HCT116 (cell line): ENCODE data around the gene FTSJ3. TPM values are rescaled to one million over a fixed set of nuclear protein-coding genes. Genes with fewer than 3 reads are reported as not detected.

Experiments used
- ATAC-seq: fragments of 200-7000 bp; cut with Tn5 transposase; 2 replicates; pipeline ENCODE4 v1.9.1; 2020; ENCODE audit warnings: mild to moderate bottlenecking, moderate library complexity
- BruUV-seq: library from RNA; stranded (reverse); fragments of 400-500 nt; replicated peaks from 2 replicates; lab custom pipeline; 2021; lab: Mats Ljungman, UMichigan
- CTCF ChIA-PET: fragments of 300-600 bp; sonication (Branson Sonifier 250); formaldehyde crosslinking; loops from one replicate; lab custom pipeline; 2021; ENCODE audit warnings: antibody characterized with exemption; lab: Charles Lee
- POLR2A ChIA-PET: fragments of 300-600, 350-600 bp; sonication (Branson Sonifier 250); formaldehyde crosslinking; loops from one replicate; lab custom pipeline; 2021; ENCODE audit warnings: antibody characterized with exemption; lab: Charles Lee
- RAD21 ChIA-PET, 2 experiments: fragments of 300-600 bp; sonication (Branson Sonifier 250); formaldehyde crosslinking; loops; one replicate each; lab custom pipeline; 2023; ENCODE audit warnings: low total read pairs in 2 of 2; ENCODE audit not compliant: uncharacterized antibody in 2 of 2, unreplicated experiment in 2 of 2, low non-redundant PET in 1 of 2; lab: Charles Lee
- DNase-seq: peaks from one replicate; pipeline ENCODE4 v3.0.0-alpha.2; 2010; ENCODE audit warnings: low read depth, low spot score
- H2AFZ ChIP-seq: fragments of 200-600 bp; shearing (Covaris generic), sonication (generic); 2 replicates; pipeline ENCODE4 v1.6.1; 2017; ENCODE audit warnings: low read depth, mixed run types, mixed read lengths, antibody characterized with exemption, low read length; ENCODE audit not compliant: poor library complexity, severe bottlenecking
- H3K27ac ChIP-seq: 2 replicates; pipeline ENCODE4 v1.5.1; 2012; ENCODE audit warnings: low read depth, low read length
- H3K27me3 ChIP-seq: fragments of 200-600 bp; sonication (generic); 2 replicates; pipeline ENCODE4 v1.6.1; 2016; ENCODE audit warnings: mixed run types, low read length, mixed read lengths; ENCODE audit not compliant: insufficient read depth
- H3K36me3 ChIP-seq, 2 experiments: fragments of 200-500 bp in 1 of 2; fragments of 200-600 bp in 1 of 2; sonication (Bioruptor generic) in 1 of 2; sonication (generic) in 1 of 2; 2 replicates each; pipeline versions ENCODE4 v1.5.1 to v1.6.1; 2014 to 2016; ENCODE audit warnings: low read length in 2 of 2, inconsistent platforms in 1 of 2, mixed read lengths in 1 of 2, mixed run types in 1 of 2; ENCODE audit not compliant: insufficient read depth in 2 of 2, control insufficient read depth in 1 of 2
- H3K4me1 ChIP-seq, 2 experiments: fragments of 200-600 bp in 1 of 2; sonication (generic) in 1 of 2; 2 replicates each; pipeline versions ENCODE4 v1.5.1 to v1.6.1; 2012 to 2017; ENCODE audit warnings: low read length in 2 of 2, inconsistent platforms in 1 of 2, mild to moderate bottlenecking in 1 of 2, mixed read lengths in 1 of 2, mixed run types in 1 of 2, moderate library complexity in 1 of 2; ENCODE audit not compliant: insufficient read depth in 2 of 2, control insufficient read depth in 1 of 2
- H3K4me2 ChIP-seq: fragments of 200-600 bp; sonication (generic); 2 replicates; pipeline ENCODE4 v1.6.1; 2017; ENCODE audit warnings: mixed run types, low read length, mixed read lengths
- H3K4me3 ChIP-seq, 2 experiments: fragments of 200-600 bp in 1 of 2; sonication (generic) in 1 of 2; replicated peaks in 1 of 2; 2 replicates each; pipeline ENCODE4 v1.5.1; 2011 to 2016; ENCODE audit warnings: low read length in 2 of 2, control low read depth in 1 of 2, low read depth in 1 of 2, mild to moderate bottlenecking in 1 of 2, mixed read lengths in 1 of 2, mixed run types in 1 of 2
- H3K79me2 ChIP-seq: fragments of 200-600 bp; sonication (generic); 2 replicates; pipeline ENCODE4 v1.6.1; 2017; ENCODE audit warnings: mild to moderate bottlenecking, mixed run types, low read length, moderate library complexity, mixed read lengths; ENCODE audit not compliant: insufficient read depth
- H3K9ac ChIP-seq: fragments of 200-600 bp; sonication (generic); 2 replicates; pipeline ENCODE4 v1.6.1; 2016; ENCODE audit warnings: low read length, mixed read lengths
- H3K9me2 ChIP-seq: fragments of 200-600 bp; sonication (generic), shearing (Covaris generic); 2 replicates; pipeline ENCODE4 v1.6.1; 2017; ENCODE audit warnings: mixed run types, mild to moderate bottlenecking, moderate library complexity; ENCODE audit not compliant: insufficient read depth
- H3K9me3 ChIP-seq, 2 experiments: fragments of 200-500 bp in 1 of 2; fragments of 200-600 bp in 1 of 2; sonication (Bioruptor generic) in 1 of 2; sonication (generic) in 1 of 2; 2 replicates each; pipeline ENCODE4 v1.6.1; 2014 to 2017; ENCODE audit warnings: low read length in 2 of 2, mixed read lengths in 2 of 2, inconsistent platforms in 1 of 2, low read depth in 1 of 2, mild to moderate bottlenecking in 1 of 2, mixed run types in 1 of 2, moderate library complexity in 1 of 2; ENCODE audit not compliant: control insufficient read depth in 1 of 2, insufficient read depth in 1 of 2
- H4K20me1 ChIP-seq: fragments of 200-600 bp; sonication (generic), shearing (Covaris generic); 2 replicates; pipeline ENCODE4 v1.6.1; 2017; ENCODE audit warnings: mixed run types, mild to moderate bottlenecking, moderate library complexity; ENCODE audit not compliant: insufficient read depth
- CBX3 ChIP-seq: IDR thresholded peaks from 2 replicates; pipeline ENCODE4 v1.6.1; 2012; ENCODE audit warnings: low read depth
- CEBPB ChIP-seq: IDR thresholded peaks from 2 replicates; pipeline ENCODE4 v1.6.1; 2012; ENCODE audit warnings: low read depth
- EGR1 ChIP-seq: IDR thresholded peaks from 2 replicates; pipeline ENCODE4 v1.6.1; 2012; ENCODE audit warnings: low read depth
- ELF1 ChIP-seq: IDR thresholded peaks from 2 replicates; pipeline ENCODE4 v1.6.1; 2012; ENCODE audit warnings: low read depth, borderline replicate concordance
- EZH2phosphoT487 ChIP-seq: fragments of 200-600 bp; IDR thresholded peaks from 2 replicates; pipeline ENCODE4 v1.6.1; 2018; ENCODE audit warnings: antibody characterized with exemption, borderline replicate concordance
- FOSL1 ChIP-seq: IDR thresholded peaks from 2 replicates; pipeline ENCODE4 v1.6.1; 2012; ENCODE audit warnings: low read depth
- JUND ChIP-seq: IDR thresholded peaks from 2 replicates; pipeline ENCODE4 v1.6.1; 2012
- RAD21 ChIP-seq: IDR thresholded peaks from 2 replicates; pipeline ENCODE4 v1.6.1; 2012; ENCODE audit warnings: low read depth, mild to moderate bottlenecking
- SP1 ChIP-seq: IDR thresholded peaks from 2 replicates; pipeline ENCODE4 v1.6.1; 2012; ENCODE audit warnings: low read depth
- SRF ChIP-seq: IDR thresholded peaks from 2 replicates; pipeline ENCODE4 v1.6.1; 2012; ENCODE audit warnings: low read depth
- YY1 ChIP-seq: IDR thresholded peaks from 2 replicates; pipeline ENCODE4 v1.6.1; 2011; ENCODE audit warnings: low read length, low read depth, moderate library complexity, mild to moderate bottlenecking; ENCODE audit not compliant: insufficient replicate concordance; ENCODE audit errors: extremely low read depth
- ZFX ChIP-seq: fragments of 450-650 bp; IDR thresholded peaks from 2 replicates; pipeline ENCODE4 v1.6.1; 2017
- ZNF274 ChIP-seq: fragments of 200-500 bp; sonication (Bioruptor generic); IDR thresholded peaks from 2 replicates; pipeline ENCODE4 v1.6.1; 2014; ENCODE audit warnings: mild to moderate bottlenecking, low read depth, low read length, inconsistent platforms
- intact Hi-C: fragments of 100-400 bp; cut with micrococcal nuclease; formaldehyde crosslinking; loops from 2 replicates; pipeline ENCODE4 v1.10.0; 2022
- total RNA-seq: library from RNA; stranded (reverse); gene quantifications from one replicate; pipeline ENCODE4 v1.2.1, GENCODE V29; 2021; ENCODE audit not compliant: unreplicated experiment
- TF ChIP-seq, protein P1 (sequence below): IDR thresholded peaks from 2 replicates; pipeline ENCODE4 v1.6.1; 2012
- TF ChIP-seq, protein P2 (sequence below): IDR thresholded peaks from 2 replicates; pipeline ENCODE4 v1.6.1; 2012
- TF ChIP-seq, protein P3 (sequence below), 3 experiments: fragments of 200-600 bp in 1 of 3; sonication (generic) in 1 of 3; IDR thresholded peaks in 2 of 3; conservative IDR thresholded peaks in 1 of 3; 2 replicates each; pipeline ENCODE4 v1.5.1; 2012 to 2017; ENCODE audit warnings: low read depth in 2 of 3, low read length in 2 of 3, antibody characterized with exemption in 1 of 3, borderline replicate concordance in 1 of 3, control low read depth in 1 of 3, mild to moderate bottlenecking in 1 of 3, mixed read lengths in 1 of 3, mixed run types in 1 of 3, moderate library complexity in 1 of 3; ENCODE audit not compliant: insufficient read depth in 1 of 3
- TF ChIP-seq, protein P4 (sequence below): IDR thresholded peaks from 2 replicates; pipeline ENCODE4 v1.6.1; 2012; ENCODE audit warnings: low read depth

FTSJ3 gene
- total RNA-seq, 1 experiment from 2014 or later, result 70.9 TPM

DNA sequence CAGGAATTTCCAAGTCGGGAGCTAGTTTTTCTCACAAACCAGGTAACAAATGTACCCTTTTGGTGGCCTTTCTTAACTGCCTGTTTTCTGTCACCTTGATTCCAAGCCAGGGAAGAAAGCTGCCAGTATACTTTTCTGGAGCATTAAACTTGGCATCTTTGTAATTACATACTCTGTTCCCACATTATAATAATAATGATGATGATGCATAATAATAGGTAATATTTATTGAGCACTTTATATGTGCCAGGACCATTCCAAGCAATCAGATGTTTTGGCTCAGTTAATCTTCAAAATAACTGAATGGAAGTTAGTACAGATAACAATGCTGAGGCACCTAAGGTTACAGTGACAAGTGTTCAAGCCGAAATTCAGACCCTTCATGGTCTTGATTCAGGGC lies 11.3 kb downstream of the FTSJ3 start:
- Histone ChIP-seq H4K20me1 (peaks cover 4% of the 10 kb centered on the region; the same call in 1 of the 2 replicates), H2AFZ (no peak overlapping the region), H3K9me3 (no peaks in the 10 kb centered on the region), H3K9ac (no peak overlapping the region), H3K79me2 (peaks cover 60% of the 10 kb centered on the region), H3K9me2 (no peaks in the 10 kb centered on the region), H3K27ac (no peak overlapping the region), H3K36me3 (peaks cover 91 to 95% of the 10 kb centered on the region in 2 experiments), H3K4me2 (no peak overlapping the region), H3K4me1 (no peaks in the 10 kb centered on the region), H3K4me3 (no peak overlapping the region), H3K27me3 (no peaks in the 10 kb centered on the region)
- DNase-seq (no peak), ATAC-seq (no peak)
- ChIA-PET CTCF (no interaction called here), POLR2A (no interaction called here), RAD21 (no interaction called here)
- TF ChIP-seq FOSL1 (no peak), JUND (no peak), ZFX (no peak), YY1 (no peak)
- intact Hi-C loops, result no loop called here
- no TSS peak for BruUV-seq

DNA sequence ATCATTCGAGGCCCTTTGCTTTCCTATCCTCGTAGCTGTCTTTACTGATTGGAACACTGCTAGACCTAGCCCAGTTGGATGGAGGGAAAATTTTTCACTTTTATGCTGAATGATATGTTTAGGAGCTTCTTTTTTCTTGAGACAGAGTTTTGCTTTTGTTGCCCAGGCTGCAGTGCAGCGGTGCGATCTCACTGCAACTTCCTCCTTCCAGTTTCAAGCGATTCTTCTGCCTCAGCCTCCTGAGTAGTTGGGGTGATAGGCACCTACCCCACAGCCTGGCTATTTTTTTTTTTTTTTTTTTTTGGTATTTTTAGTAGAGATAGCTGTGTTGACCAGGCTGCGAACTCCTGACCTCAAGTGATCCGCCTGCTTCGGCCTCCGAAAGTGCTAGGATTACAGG lies 17.5 kb downstream of the FTSJ3 start:
- no peak for DNase-seq
- POLR2A ChIA-PET, result interaction anchor here (1.2 kb wide), 1 partner anchor 36 kb away, joined by 3 read pairs; the partner anchor contains the start of genes CCDC47 and DDX42
- H3K79me2 ChIP-seq, result peaks cover 50% of the 10 kb centered on the region
- intact Hi-C loops, result no loop called here
- H3K9me3 ChIP-seq, result no peaks in the 10 kb centered on the region
- H3K4me3 ChIP-seq, result no peak overlapping the region
- H3K27ac ChIP-seq, result no peak overlapping the region
- H3K4me2 ChIP-seq, result no peak overlapping the region
- H3K36me3 ChIP-seq, result peaks cover 90 to 91% of the 10 kb centered on the region in 2 experiments
- no peaks in the 10 kb centered on the region for H3K4me1 ChIP-seq
- CTCF ChIA-PET, result no interaction called here
- no peaks in the 10 kb centered on the region for H4K20me1 ChIP-seq
- BruUV-seq, result no TSS peak
- RAD21 ChIA-PET, result no interaction called here
- H3K9me2 ChIP-seq, result no peaks in the 10 kb centered on the region
- no peak overlapping the region for H3K9ac ChIP-seq
- ATAC-seq, result no peak
- no peaks in the 10 kb centered on the region for H3K27me3 ChIP-seq
- H2AFZ ChIP-seq, result no peak overlapping the region
- TF ChIP-seq ELF1 (no peak), EGR1 (no peak), SRF (no peak), ZFX (no peak), FOSL1 (no peak), SP1 (no peak), CBX3 (no peak), RAD21 (no peak), YY1 (no peak), CEBPB (no peak), EZH2phosphoT487 (no peak), ZNF274 (no peak)
- TF ChIP-seq, protein P1, sequence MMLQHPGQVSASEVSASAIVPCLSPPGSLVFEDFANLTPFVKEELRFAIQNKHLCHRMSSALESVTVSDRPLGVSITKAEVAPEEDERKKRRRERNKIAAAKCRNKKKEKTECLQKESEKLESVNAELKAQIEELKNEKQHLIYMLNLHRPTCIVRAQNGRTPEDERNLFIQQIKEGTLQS, result no peak
- TF ChIP-seq, protein P2, sequence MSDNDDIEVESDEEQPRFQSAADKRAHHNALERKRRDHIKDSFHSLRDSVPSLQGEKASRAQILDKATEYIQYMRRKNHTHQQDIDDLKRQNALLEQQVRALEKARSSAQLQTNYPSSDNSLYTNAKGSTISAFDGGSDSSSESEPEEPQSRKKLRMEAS, result no peak
- TF ChIP-seq, protein P3, sequence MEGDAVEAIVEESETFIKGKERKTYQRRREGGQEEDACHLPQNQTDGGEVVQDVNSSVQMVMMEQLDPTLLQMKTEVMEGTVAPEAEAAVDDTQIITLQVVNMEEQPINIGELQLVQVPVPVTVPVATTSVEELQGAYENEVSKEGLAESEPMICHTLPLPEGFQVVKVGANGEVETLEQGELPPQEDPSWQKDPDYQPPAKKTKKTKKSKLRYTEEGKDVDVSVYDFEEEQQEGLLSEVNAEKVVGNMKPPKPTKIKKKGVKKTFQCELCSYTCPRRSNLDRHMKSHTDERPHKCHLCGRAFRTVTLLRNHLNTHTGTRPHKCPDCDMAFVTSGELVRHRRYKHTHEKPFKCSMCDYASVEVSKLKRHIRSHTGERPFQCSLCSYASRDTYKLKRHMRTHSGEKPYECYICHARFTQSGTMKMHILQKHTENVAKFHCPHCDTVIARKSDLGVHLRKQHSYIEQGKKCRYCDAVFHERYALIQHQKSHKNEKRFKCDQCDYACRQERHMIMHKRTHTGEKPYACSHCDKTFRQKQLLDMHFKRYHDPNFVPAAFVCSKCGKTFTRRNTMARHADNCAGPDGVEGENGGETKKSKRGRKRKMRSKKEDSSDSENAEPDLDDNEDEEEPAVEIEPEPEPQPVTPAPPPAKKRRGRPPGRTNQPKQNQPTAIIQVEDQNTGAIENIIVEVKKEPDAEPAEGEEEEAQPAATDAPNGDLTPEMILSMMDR (IDR thresholded peaks at IDR 0.05 in 2 of 3, conservative IDR thresholded peaks at IDR 0.05 in 1 of 3; ENCODE audit: borderline replicate concordance in 1 of 3, insufficient read depth in 1 of 3, low read depth in 2 of 3, low read length in 2 of 3), result no peak
- TF ChIP-seq, protein P4, sequence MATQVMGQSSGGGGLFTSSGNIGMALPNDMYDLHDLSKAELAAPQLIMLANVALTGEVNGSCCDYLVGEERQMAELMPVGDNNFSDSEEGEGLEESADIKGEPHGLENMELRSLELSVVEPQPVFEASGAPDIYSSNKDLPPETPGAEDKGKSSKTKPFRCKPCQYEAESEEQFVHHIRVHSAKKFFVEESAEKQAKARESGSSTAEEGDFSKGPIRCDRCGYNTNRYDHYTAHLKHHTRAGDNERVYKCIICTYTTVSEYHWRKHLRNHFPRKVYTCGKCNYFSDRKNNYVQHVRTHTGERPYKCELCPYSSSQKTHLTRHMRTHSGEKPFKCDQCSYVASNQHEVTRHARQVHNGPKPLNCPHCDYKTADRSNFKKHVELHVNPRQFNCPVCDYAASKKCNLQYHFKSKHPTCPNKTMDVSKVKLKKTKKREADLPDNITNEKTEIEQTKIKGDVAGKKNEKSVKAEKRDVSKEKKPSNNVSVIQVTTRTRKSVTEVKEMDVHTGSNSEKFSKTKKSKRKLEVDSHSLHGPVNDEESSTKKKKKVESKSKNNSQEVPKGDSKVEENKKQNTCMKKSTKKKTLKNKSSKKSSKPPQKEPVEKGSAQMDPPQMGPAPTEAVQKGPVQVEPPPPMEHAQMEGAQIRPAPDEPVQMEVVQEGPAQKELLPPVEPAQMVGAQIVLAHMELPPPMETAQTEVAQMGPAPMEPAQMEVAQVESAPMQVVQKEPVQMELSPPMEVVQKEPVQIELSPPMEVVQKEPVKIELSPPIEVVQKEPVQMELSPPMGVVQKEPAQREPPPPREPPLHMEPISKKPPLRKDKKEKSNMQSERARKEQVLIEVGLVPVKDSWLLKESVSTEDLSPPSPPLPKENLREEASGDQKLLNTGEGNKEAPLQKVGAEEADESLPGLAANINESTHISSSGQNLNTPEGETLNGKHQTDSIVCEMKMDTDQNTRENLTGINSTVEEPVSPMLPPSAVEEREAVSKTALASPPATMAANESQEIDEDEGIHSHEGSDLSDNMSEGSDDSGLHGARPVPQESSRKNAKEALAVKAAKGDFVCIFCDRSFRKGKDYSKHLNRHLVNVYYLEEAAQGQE, result no peak
